Mesendoderm (in vitro differentiated cells): ENCODE measurements around the gene FAM78B.

Experiments used
- DNase-seq: peaks from one replicate; pipeline ENCODE4 v3.0.0; 2013
- H2AK5ac ChIP-seq: 2 replicates; pipeline ENCODE4 v1.6.1; 2013; ENCODE audit warnings: low read length, inconsistent platforms
- H2BK120ac ChIP-seq: 2 replicates; pipeline ENCODE4 v1.6.1; 2013; ENCODE audit warnings: low read depth, mild to moderate bottlenecking, low read length, moderate library complexity, mixed read lengths
- H2BK15ac ChIP-seq: replicated peaks from 2 replicates; pipeline ENCODE4 v1.6.1; 2013; ENCODE audit warnings: low read depth, mild to moderate bottlenecking, moderate library complexity
- H2BK5ac ChIP-seq: 2 replicates; pipeline ENCODE4 v1.6.1; 2013; ENCODE audit warnings: low read length, inconsistent platforms
- H3K18ac ChIP-seq: 2 replicates; pipeline ENCODE4 v1.6.1; 2013; ENCODE audit warnings: mild to moderate bottlenecking, low read length, mixed read lengths
- H3K23ac ChIP-seq: one replicate; pipeline ENCODE4 v1.6.1; 2013; ENCODE audit warnings: low read length
- H3K27ac ChIP-seq: 2 replicates; pipeline ENCODE4 v1.5.1; 2013; ENCODE audit warnings: low read depth, mild to moderate bottlenecking, inconsistent platforms, low read length, moderate library complexity
- H3K27me3 ChIP-seq: 2 replicates; pipeline ENCODE4 v1.6.1; 2013; ENCODE audit warnings: low read length, control low read depth, mild to moderate bottlenecking, inconsistent platforms; ENCODE audit not compliant: insufficient read depth, poor library complexity
- H3K36me3 ChIP-seq: 2 replicates; pipeline ENCODE4 v1.6.1; 2013; ENCODE audit warnings: low read length, inconsistent platforms; ENCODE audit not compliant: control insufficient read depth, insufficient read depth
- H3K4ac ChIP-seq: one replicate; pipeline ENCODE4 v1.6.1; 2013; ENCODE audit warnings: low read depth, mild to moderate bottlenecking, low read length, moderate library complexity
- H3K4me1 ChIP-seq: 2 replicates; pipeline ENCODE4 v1.6.1; 2013; ENCODE audit warnings: low read depth, low read length, inconsistent platforms; ENCODE audit not compliant: control insufficient read depth
- H3K4me2 ChIP-seq: 2 replicates; pipeline ENCODE4 v1.6.1; 2013; ENCODE audit warnings: low read length
- H3K4me3 ChIP-seq: 2 replicates; pipeline ENCODE4 v1.5.1; 2013; ENCODE audit warnings: mild to moderate bottlenecking, low read length
- H3K56ac ChIP-seq: one replicate; pipeline ENCODE4 v1.6.1; 2013; ENCODE audit warnings: low read length
- H3K79me1 ChIP-seq: 2 replicates; pipeline ENCODE4 v1.6.1; 2013; ENCODE audit warnings: low read length, inconsistent platforms
- H3K79me2 ChIP-seq: 2 replicates; pipeline ENCODE4 v1.6.1; 2013; ENCODE audit warnings: mild to moderate bottlenecking, low read length; ENCODE audit not compliant: control insufficient read depth, insufficient read depth
- H3K9ac ChIP-seq: 2 replicates; pipeline ENCODE4 v1.6.1; 2013; ENCODE audit warnings: low read length, inconsistent platforms
- H4K5ac ChIP-seq: one replicate; pipeline ENCODE4 v1.6.1; 2013; ENCODE audit warnings: low read length
- H4K8ac ChIP-seq: one replicate; pipeline ENCODE4 v1.6.1; 2013; ENCODE audit warnings: low read depth, mild to moderate bottlenecking, control low read depth, low read length, moderate library complexity
- WGBS: extraction: QIAGEN DNeasy Blood & Tissue Kit; methylation state at CpG from one replicate; pipeline ENCODE4 v1.1.7; 2013; ENCODE audit warnings: low lambda C conversion rate, missing lambda C conversion rate; ENCODE audit not compliant: insufficient coverage; ENCODE audit errors: extremely low coverage; 5-methylcytosine and 5-hydroxymethylcytosine counted together

The FAM78B gene

DNA sequence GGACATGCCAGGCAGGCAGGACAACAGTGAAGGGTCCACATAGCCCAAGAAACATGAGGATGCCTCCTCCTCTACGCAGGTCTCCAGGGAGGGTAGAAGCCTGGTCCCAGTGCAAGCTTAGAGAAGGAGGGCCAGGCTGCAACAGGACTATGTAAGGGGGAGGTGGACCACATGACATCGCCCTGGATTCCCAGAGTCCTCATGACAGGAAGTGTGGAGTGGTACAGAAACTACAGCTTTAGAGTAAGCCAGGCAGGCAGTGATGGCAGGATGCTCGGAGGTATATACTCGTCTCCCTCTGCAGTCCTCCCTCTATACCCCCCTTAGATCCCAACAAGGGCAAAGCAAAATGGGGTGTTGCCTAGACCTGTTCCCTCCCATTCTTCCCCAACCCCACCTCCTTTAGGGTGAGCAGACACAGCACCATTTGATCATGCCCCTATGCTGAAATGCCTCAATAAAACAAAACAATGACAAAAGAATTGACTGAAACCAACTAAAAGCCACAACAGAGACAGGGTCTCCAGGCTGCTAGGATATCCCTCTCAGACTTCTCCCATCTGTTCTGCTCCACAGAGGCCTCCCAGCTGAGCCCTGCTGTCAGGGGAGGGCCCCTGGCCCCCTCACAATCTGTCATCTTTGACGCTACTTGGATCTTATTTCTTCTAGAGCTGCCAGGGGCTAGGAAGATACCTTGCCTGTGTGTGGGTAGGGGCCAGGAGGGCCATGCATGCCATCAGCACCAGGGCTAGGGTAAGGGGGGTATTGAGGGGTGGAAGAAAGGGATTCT, 13.1 kb downstream of the FAM78B start:
- no peak overlapping the region for H2BK15ac ChIP-seq
- no peak overlapping the region for H2BK5ac ChIP-seq
- no peak overlapping the region for H3K4me2 ChIP-seq
- no peak overlapping the region for H2AK5ac ChIP-seq
- H4K8ac ChIP-seq: no peak overlapping the region
- H3K18ac ChIP-seq: no peak overlapping the region
- H3K79me1 ChIP-seq: no peaks in the 10 kb centered on the region
- peaks cover 2% of the 10 kb centered on the region for H3K4me1 ChIP-seq
- no peaks in the 10 kb centered on the region for H3K79me2 ChIP-seq
- no CpG with 5 or more reads among the region's 5 CpGs for WGBS
- H3K23ac ChIP-seq: no peak overlapping the region
- H3K27ac ChIP-seq: no peak overlapping the region
- no peak overlapping the region for H3K4ac ChIP-seq
- H3K36me3 ChIP-seq: no peaks in the 10 kb centered on the region
- H4K5ac ChIP-seq: no peak overlapping the region
- no peak overlapping the region for H3K9ac ChIP-seq
- no peak overlapping the region for H3K4me3 ChIP-seq
- no peak overlapping the region for H2BK120ac ChIP-seq
- no peaks in the 10 kb centered on the region for H3K27me3 ChIP-seq
- H3K56ac ChIP-seq: no peak overlapping the region
- no peak for DNase-seq

GRCh38 chr1:166152978-166153377, 13.8 kb downstream of the FAM78B start:
- H2BK15ac ChIP-seq: no peak overlapping the region
- no peaks in the 10 kb centered on the region for H3K79me1 ChIP-seq
- H3K4ac ChIP-seq: no peak overlapping the region
- H3K4me2 ChIP-seq: no peak overlapping the region
- no peaks in the 10 kb centered on the region for H3K36me3 ChIP-seq
- H2BK5ac ChIP-seq: no peak overlapping the region
- no peaks in the 10 kb centered on the region for H3K79me2 ChIP-seq
- no peak overlapping the region for H3K56ac ChIP-seq
- no peaks in the 10 kb centered on the region for H3K4me1 ChIP-seq
- H3K27ac ChIP-seq: no peak overlapping the region
- H3K23ac ChIP-seq: no peak overlapping the region
- H2BK120ac ChIP-seq: no peak overlapping the region
- no peak for DNase-seq
- H3K18ac ChIP-seq: no peak overlapping the region
- no peak overlapping the region for H3K9ac ChIP-seq
- H4K8ac ChIP-seq: no peak overlapping the region
- no peak overlapping the region for H3K4me3 ChIP-seq
- WGBS: no CpG with 5 or more reads among the region's 2 CpGs
- no peak overlapping the region for H2AK5ac ChIP-seq
- no peak overlapping the region for H4K5ac ChIP-seq
- H3K27me3 ChIP-seq: no peaks in the 10 kb centered on the region

DNA sequence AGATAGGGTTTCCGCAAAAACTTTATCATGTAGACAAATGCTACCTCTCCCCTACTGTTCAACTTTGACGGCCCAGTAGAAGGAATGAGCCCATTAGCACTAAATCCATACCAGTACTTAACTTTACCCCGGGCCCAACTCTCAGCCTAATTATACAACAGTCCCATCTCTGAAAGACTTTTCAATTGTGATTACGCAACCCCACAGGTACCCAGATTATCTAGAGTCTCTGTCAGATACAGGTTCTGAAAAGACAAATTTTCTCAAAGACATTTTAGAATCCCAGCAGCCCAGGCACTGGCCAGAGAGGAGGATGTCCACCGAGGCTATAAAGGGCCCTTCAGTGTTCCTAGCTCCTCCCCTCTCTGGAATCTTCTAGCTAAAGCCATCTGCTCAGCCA, 15.0 kb downstream of the FAM78B start:
- H3K4me2 ChIP-seq: no peak overlapping the region
- no peak overlapping the region for H3K56ac ChIP-seq
- no peak overlapping the region for H2BK5ac ChIP-seq
- H3K18ac ChIP-seq: no peak overlapping the region
- no peak overlapping the region for H3K4ac ChIP-seq
- H2AK5ac ChIP-seq: no peak overlapping the region
- no peak overlapping the region for H3K27ac ChIP-seq
- H4K8ac ChIP-seq: no peak overlapping the region
- no peaks in the 10 kb centered on the region for H3K79me1 ChIP-seq
- no peak for DNase-seq
- H2BK15ac ChIP-seq: no peak overlapping the region
- no peak overlapping the region for H3K4me3 ChIP-seq
- H3K79me2 ChIP-seq: no peaks in the 10 kb centered on the region
- H3K9ac ChIP-seq: no peak overlapping the region
- H3K27me3 ChIP-seq: no peaks in the 10 kb centered on the region
- H2BK120ac ChIP-seq: no peak overlapping the region
- H3K4me1 ChIP-seq: no peaks in the 10 kb centered on the region
- no peak overlapping the region for H3K23ac ChIP-seq
- no peak overlapping the region for H4K5ac ChIP-seq
- H3K36me3 ChIP-seq: no peaks in the 10 kb centered on the region
- no CpG with 5 or more reads among the region's 5 CpGs for whole genome bisulfite sequencing

DNA sequence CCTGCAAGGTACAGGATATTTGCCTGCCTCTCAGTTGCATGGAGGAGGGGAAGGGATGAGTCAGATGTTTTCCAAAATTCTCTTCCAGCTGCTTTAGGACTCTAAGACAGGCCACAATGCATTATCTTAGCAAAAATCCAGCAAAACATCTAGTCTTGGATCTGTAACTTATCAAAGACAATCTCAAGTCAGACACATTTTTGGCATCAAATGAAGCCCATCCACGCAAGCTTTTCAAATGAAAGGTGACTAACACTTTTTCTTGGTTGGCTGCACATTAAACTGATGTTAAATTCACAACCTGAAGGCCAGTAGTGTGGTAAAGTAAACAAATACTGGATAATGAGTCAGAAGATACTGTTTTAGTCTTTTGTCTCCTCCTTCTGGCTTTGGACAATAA, 21.3 kb downstream of the FAM78B start:
- no peaks in the 10 kb centered on the region for H3K79me1 ChIP-seq
- H4K5ac ChIP-seq: no peak overlapping the region
- H2BK120ac ChIP-seq: no peak overlapping the region
- no peak overlapping the region for H3K4me2 ChIP-seq
- no peaks in the 10 kb centered on the region for H3K36me3 ChIP-seq
- no peak overlapping the region for H4K8ac ChIP-seq
- no peak overlapping the region for H3K23ac ChIP-seq
- no peaks in the 10 kb centered on the region for H3K4me1 ChIP-seq
- H2AK5ac ChIP-seq: no peak overlapping the region
- no peak overlapping the region for H3K56ac ChIP-seq
- H3K4me3 ChIP-seq: no peak overlapping the region
- no peak for DNase-seq
- no peak overlapping the region for H3K27ac ChIP-seq
- no CpG with 5 or more reads among the region's 1 CpG for WGBS
- H3K27me3 ChIP-seq: no peaks in the 10 kb centered on the region
- no peaks in the 10 kb centered on the region for H3K79me2 ChIP-seq
- H3K4ac ChIP-seq: no peak overlapping the region
- no peak overlapping the region for H3K9ac ChIP-seq
- H3K18ac ChIP-seq: no peak overlapping the region
- H2BK15ac ChIP-seq: no peak overlapping the region
- no peak overlapping the region for H2BK5ac ChIP-seq

DNA sequence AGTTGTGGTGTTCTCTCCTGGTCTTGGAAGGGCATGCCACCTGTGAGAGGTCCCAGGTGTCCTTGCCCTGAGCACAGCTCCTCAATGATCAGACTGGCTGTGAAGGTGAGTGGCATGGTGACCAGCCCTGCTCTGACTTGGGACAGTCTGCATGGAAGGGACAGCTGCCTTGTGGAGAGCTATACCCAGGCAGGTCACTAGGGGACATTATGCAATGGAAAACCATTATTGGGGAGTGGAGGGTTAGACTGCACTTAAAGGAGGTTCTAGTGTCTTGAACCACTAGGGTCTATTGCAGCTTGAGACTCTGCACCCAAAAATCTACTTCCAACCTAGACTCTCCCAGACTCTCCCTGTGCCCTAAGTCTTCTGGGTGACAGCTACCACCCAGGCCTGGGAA, 24.8 kb downstream of the FAM78B start:
- no peaks in the 10 kb centered on the region for H3K27me3 ChIP-seq
- H3K4me3 ChIP-seq: no peak overlapping the region
- no peak overlapping the region for H3K23ac ChIP-seq

GRCh38 chr1:166140251-166140650, 26.6 kb downstream of the FAM78B start:
- Histone ChIP-seq H3K23ac (no peak overlapping the region), H2AK5ac (no peak overlapping the region), H3K4ac (no peak overlapping the region), H3K4me3 (no peak overlapping the region), H3K4me1 (no peaks in the 10 kb centered on the region), H3K27ac (no peak overlapping the region), H4K8ac (no peak overlapping the region), H3K56ac (no peak overlapping the region), H3K9ac (no peak overlapping the region), H2BK15ac (no peak overlapping the region), H3K79me1 (no peaks in the 10 kb centered on the region), H4K5ac (no peak overlapping the region), H2BK120ac (no peak overlapping the region), H3K27me3 (no peaks in the 10 kb centered on the region), H3K4me2 (no peak overlapping the region), H2BK5ac (no peak overlapping the region), H3K79me2 (no peaks in the 10 kb centered on the region), H3K36me3 (no peaks in the 10 kb centered on the region), H3K18ac (no peak overlapping the region)
- DNase-seq: no peak
- no CpG with 5 or more reads among the region's 6 CpGs for WGBS

More for the DNA sequence above, 24.8 kb downstream of the FAM78B start:
- H3K9ac ChIP-seq: no peak overlapping the region
- no peak overlapping the region for H3K4me2 ChIP-seq
- no peak overlapping the region for H4K5ac ChIP-seq
- H3K4me1 ChIP-seq: no peaks in the 10 kb centered on the region
- no peak for DNase-seq
- no peak overlapping the region for H2AK5ac ChIP-seq
- H3K56ac ChIP-seq: no peak overlapping the region
- no peak overlapping the region for H2BK120ac ChIP-seq
- no peak overlapping the region for H4K8ac ChIP-seq
- H3K27ac ChIP-seq: no peak overlapping the region
- H3K36me3 ChIP-seq: no peaks in the 10 kb centered on the region
- H2BK5ac ChIP-seq: no peak overlapping the region
- no peaks in the 10 kb centered on the region for H3K79me2 ChIP-seq
- no peak overlapping the region for H2BK15ac ChIP-seq
- no peaks in the 10 kb centered on the region for H3K79me1 ChIP-seq
- no peak overlapping the region for H3K4ac ChIP-seq
- no peak overlapping the region for H3K18ac ChIP-seq
